NCI-H2196 (cell line): Measurements from ENCODE around the gene TM9SF3.
"Not testable (repeated sequence)": the region's sequence is repeated elsewhere in the genome, so short reads cannot be mapped to it uniquely, and the experiment has no call there.

Experiments used
- DNase-seq: peaks from one replicate; lab custom pipeline; 2025; ENCODE audit not compliant: unreplicated experiment; lab: John Stamatoyannopoulos, UW

TM9SF3 gene

DNA sequence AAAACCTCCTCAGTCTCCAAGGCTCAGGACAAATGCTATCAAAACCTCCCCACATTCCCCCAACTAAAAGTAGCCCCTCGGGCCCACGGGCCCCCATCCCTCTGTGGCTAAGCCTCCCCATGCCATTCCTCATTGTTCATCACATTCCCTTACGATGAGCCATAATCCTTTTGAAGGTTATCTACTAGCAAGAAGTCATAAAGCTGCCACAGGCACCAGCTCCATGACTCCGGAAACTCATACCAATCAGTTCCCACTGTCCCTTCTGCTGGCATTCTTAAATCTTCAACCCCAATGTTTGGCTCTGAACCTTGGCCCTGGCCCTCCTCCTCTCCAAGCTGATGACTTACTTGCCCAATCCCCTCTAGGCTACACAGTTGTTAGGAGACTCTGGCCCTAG is 19.4 kb upstream of the TM9SF3 start:
- DNase-seq, result no peak

DNA sequence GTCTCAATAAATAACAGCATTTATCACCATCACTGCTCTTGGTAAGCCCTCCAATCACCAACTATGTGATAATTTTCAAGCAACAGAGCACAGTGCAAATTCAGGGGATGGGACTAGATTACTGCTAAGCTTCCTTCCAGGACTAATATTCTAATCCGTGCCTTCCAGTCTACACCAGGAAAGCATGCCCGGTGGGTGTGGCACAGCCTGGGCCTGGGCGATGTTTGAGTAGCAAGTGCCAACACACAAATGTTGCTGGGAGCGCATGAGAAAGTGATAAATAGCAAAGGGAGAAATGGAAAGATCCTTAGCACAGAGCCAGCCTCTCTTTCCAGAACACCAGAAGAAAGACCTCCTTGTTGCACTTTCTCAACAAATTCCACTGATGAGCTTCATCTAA is 13.5 kb upstream of the TM9SF3 start:
- no peak for DNase-seq

DNA sequence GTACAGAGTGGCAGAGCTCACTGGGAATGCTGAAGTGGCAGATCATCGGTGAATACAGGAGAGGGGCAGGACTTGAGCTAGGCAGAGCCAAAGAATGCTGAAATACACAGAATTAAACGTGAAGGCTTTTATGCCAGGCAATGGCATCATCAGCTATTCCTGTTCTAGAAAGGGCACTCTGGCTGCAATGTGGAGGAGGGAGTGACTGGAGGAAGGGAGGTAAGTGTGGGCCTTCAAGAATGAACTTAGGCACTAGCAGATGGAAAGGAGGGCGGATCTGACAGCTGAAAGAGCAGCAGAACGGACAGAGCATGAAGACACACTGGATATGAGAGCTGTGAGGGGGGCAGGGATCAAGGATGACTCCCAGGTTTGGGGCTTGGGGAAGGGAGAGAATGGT is 12.0 kb upstream of the TM9SF3 start:
- no peak for DNase-seq

DNA sequence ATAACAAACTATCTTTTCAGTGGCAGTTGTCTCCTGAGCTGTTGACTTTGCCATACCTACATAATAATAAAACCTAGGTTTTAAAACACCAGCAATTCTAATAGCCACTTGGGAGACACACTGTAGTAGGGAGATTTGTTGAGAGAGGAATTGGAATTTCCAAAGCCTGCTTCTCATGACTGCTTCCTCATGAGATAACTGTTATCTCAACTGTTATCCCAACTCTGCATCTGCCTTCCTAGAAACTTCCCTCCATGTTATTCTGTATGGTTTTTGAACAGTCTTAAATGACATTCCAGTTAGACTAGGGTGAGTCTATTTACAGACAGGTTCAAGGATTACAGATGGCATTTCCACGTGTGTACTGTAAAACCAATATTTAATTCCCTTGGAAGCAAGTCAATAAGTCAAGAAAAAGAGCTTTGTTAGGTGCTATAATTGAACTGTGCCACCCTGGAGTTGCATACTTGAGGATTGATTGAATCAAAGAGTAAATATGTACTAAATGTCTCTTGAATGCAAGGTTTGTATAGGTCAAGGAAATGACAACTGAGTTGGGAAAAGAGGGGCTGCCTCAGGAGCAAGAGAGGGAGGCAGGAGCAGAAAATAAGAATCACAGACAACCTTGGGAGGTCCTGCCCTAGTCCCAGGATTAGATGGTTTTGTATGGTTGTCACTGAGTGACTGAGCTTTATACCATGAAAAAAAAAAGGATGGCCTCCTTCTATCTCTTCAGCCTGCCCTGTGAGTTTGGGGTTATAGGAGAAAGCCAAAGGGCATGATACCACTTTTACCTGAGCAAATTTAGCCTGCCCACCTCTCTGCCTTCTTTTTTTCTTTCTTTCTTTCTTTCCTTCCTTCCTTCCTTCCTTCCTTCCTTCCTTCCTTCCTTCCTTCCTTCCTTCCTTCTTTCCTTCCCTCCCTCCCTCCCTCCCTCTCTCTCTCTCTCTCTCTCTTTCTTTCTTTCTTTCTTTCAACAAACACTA is 9.9 kb upstream of the TM9SF3 start:
- DNase-seq, result no peak

DNA sequence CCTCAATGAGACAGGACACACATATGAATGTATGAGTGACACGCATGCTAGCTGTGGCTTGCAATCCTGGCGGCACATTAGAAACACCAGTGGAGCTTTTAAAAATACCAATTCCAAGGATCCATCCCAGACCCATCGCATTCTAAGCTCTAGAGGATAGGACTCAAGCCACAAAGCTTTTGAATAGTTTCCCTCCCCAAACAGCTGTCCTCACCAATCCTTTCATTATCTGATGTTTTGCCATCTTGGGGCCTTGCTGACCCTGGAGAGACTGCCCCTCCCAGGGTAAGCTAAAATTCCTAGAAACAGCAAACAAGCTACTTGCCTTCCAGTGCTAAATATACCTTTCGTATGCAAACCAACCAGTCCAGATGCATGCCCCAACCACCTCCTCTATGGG is 8.9 kb upstream of the TM9SF3 start:
- no peak for DNase-seq

DNA sequence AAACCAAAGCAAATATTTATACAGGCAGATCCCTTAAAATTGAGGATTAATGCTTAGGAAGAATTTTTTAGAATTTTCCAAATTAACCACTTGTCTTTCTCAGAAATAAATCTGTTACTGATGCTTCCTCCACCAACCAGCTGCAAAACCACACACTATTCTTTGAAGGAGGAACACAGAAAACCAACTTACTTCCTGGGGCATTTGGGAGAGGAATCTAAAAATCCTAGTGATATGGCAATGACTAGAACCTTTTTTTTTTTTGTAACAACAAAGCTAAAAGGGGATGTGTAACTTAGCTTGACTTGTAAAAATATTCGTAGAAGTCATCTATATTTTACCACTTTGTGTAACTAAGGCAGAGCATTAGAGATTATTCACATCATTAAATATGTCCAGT is 5.1 kb upstream of the TM9SF3 start:
- DNase-seq, result no peak

DNA sequence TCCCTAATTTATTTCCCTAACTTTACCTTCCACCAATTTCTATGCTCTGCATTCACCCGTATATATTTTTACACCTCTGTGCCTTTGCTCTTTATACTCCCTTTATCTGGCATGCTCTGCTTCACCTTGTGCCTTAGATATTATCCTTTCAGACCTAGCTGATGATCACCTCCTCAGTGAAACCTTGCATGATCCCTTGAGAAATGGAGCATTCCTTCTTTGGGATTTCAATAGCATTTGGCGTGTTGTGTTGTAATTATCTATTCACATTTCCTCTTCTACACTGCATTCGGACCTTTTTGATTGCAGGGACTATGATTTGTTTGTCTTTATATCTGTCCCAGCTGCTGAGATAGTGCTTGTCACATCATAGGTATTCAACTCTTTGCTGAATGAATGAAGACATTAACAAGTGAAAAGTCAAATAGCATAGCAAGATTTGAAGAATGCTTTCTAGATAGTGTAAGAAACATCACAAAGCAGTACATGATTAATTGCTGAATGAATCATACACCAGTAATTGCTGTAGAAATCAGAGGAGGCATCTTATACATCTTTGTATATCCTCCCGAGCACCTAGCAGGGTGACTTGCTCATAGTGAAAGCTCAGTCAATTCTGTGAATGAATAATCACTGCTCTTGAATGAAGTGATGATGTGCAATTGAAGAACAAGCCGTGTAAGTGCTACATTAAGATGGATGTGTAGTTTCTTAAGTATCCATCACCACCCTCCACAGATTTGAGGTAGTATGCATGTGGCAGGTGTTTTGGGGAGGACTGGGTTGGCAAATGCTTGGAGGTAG is 2.0 kb upstream of the TM9SF3 start:
- no peak for DNase-seq

DNA sequence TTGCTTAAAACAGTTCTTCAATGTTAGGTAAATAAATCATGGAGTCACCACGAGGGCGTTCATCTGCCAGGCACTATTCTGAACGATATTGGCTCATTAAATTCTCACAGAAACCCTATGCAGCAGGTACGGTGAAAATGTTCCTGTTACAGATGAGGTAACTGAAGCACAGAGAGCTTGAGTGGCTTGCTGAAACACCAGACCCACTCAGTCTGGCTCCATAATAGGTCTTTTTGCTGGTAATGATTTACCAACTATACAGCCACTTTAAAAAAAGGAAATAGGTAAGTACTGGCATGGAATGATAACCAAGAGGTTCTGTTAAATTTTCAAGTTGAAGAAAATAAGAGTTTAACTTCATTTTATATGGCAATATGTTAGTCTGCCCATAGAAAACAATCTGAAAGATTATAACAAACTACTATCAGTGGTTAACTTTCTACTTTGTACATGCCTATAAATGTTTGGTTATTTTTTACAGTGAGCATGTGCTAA is 1.3 kb upstream of the TM9SF3 start:
- DNase-seq, result no peak

DNA sequence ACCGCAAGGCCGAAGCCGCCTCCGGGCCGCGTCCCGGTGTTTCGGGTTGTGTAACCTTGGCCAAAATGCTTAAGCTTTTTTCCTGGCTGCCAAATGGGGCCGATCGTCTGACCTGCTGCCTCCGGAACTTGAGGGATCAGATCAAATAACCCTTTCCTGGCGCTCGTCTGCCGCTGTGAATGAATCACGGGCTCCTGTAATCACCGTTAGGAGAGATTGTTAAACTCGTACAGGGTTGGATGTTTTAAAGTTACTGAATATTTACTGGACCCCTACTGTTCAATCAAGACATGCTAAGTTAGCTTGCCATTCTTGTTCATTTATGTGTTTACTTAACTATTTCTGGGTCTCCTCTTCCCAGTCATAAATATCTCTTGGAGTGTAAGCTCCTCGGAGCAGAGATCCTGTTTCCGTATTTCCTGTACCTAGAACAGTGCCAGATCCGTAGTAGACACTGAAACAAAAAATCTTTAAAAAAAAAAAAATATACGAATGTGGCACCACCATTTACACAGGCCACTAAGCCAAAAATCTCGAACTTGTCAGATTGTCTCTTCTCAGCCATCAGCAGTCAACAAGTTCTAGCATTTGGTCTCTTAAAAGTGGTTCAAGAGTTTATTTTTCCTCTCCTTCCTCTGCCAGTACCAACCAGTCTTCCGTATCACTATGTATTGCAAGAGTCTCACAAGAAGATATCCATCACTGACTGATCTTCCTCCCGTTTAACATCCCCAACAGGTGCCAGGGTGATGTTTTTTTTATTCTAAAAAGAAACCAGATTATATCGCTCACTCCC is 650 bp upstream of the TM9SF3 start:
- peak; percentile 23 for DNase-seq

DNA sequence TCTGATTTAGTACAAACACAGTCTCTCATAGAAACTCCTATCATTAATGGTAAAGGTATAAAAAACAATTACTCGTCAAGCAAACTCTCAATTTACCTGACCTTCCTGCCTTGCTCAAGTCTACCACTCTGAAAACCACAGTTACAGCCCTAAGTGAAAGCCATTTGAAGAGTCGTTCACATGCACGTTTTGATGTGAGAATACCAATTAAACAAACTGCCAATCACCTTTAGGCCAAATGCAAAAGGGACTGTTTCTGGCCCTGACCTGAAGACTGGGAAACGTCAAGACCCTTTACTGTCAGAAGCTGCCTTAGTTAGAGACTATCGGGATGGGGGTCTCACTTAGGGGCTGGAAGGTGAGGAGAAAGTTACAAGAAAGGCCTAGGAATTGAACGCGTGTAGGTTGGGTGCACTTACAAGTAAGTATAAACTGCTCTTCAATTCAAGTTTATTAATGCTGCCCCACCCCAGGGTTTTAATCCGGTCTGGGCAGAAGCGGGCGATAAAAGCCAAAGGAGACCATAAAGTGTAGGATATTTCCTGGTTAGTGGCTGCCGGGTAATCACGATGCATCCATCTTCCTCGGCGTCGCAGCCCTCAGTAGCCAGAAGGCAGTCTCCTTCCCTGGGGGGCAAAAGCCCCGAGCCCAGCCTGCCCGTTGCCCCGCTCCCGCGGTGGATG is 935 bp downstream of the TM9SF3 start:
- no peak for DNase-seq

DNA sequence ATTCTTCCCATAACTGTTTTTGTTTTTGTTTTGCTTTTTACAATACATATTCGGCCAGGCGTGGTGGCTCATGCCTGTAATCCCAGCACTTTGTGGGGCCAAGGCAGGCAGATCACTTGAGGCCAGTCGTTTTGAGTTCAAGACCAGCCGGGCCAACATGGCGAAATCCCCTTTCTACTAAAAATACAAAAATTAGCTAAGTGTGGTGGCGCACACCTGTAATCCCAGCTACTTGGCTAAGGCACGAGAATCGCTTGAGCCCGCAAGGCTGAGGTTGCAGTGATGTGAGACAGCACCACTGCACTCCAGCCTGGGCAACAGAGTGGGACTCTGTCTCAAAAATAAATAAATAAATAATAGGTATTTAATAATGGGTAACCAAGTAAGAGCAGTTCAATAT is 2.3 kb downstream of the TM9SF3 start:
- DNase-seq, result no peak

DNA sequence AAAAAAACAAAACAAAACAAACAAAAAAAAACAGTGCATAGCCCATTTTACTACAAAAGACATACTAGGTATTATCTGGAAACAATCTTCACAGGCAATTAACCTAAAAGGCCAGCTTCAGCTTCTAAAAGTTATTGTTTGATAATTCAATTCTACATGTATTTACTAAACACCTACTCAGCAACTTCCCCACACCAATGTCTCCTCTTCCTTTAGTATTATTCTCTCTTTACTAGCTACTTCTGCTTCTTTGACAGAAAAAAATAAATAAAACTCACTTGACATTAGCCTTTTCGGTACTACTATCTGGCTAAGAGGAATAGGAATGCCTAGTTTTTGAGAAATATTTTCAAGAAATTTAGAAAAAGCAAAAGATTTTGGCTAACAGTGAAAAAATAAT is 2.8 kb downstream of the TM9SF3 start:
- DNase-seq, result no peak

DNA sequence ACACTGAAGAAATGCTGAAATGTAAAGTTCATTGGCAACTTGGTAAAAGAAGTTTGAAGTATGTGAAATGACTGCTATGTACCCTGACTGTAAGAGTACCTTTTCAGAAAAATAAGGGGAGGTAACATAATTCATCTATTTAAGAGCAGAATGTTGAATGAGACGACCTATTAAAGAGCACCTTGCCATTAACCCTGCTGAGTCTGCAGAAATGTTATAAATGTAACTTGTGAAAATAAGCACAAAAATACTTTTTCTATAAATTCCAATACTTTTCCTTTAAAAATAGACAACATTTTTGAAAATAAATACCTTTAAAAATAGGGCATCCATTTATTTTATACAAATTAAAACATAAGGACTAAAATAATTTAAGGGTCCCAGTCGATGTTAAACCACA is 7.7 kb downstream of the TM9SF3 start:
- no peak for DNase-seq

DNA sequence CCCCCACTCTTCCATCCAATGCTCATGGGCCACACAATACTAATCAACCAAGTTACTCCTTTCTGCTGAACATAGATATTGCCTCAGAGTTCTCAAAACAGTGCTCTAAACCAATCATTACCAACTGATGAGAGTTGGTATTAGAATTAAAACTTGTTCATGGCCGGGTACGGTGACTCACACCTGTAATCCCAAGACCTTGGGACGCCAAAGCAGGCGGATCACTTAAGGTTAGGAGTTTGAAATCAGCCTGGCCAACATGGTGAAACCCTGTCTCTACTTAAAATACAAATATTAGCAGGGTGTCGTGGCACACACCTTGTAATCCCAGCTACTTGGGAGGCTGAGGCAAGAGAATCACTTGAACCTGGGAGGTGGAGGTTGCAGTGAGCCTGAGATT is 8.2 kb downstream of the TM9SF3 start:
- DNase-seq, result no peak

DNA sequence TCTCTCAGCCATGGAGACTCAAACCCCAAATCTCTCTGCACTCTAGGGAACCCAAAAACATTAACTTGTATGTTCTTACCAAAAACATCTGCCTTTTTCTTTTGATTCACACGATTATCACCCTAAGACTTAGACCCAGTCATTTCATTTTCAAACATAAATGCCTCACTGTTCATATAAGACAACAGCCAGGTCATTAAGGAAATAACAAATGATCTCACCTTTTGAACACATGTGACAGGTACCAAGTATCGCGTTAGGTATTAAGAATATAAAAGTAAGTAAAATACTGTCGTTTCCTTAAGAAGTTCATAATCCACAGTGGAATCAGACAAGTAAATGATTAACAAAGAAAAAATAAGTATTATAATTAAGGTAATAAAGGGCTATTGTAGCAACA is 8.8 kb downstream of the TM9SF3 start:
- no peak for DNase-seq

DNA sequence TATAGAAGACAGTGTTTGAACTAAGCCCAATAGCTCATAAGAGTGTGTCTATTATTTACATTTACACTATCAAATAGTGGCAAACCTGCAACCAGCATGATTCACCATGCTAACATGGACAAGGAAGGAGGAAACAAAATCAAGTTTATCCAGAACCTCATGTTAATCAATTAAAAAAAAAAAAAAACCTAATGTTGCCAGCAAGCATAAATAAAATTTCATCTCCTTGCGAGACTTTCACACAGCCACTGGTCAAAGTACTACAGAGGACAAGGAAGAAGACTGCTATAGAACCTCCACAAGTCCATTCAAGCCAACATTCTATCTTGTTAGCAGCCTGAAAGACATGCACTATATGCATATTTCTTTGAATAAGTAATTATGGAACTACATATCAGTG is 9.7 kb downstream of the TM9SF3 start:
- DNase-seq, result no peak

DNA sequence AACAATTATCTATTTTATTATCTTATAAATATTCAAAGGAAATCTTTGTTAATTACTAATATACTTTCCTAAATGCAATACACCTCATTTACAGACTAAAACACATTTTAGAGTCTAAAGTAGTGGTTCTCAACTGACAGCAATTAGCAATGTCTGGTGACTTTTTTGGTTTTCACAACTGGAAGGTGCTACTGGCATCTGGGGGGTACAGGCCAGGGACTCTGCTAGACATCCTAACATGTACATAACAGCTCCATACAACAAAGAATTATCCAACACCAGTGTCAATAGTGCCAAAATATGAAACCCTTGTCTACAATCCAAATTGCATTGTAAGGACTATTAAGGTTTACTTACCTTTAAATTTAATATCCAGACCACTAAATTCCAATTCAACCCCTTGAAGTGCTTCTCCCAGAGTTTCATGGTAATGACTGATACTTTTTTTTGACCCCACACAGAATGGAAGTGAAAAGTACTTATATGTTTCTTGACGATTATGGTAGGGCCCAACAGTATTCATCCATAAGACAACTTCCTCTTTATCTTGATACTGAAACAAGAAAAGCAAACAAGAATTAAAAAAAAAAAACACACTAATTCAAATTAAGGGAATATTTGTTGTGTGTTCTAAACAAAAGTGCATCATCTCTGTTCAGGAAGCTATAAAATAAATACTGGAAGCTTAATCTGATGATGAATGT is 10.4 kb downstream of the TM9SF3 start:
- no peak for DNase-seq

DNA sequence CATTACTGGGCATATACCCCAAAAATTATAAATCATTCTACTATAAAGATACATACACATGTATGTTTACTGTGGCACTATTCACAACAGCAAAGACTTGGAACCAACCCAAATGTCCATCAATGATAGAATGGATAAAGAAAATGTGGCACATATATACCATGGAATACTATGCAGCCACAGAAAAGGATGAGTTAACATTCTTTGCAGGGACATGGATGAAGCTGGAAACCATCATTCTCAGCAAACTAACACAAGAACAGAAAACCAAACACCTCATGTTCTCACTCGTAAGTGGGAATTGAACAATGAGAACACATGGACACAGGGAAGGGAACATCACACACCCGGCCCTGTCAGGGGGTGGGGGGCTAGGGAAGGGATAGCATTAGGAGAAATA is 12.2 kb downstream of the TM9SF3 start:
- DNase-seq, result not testable (repeated sequence)

DNA sequence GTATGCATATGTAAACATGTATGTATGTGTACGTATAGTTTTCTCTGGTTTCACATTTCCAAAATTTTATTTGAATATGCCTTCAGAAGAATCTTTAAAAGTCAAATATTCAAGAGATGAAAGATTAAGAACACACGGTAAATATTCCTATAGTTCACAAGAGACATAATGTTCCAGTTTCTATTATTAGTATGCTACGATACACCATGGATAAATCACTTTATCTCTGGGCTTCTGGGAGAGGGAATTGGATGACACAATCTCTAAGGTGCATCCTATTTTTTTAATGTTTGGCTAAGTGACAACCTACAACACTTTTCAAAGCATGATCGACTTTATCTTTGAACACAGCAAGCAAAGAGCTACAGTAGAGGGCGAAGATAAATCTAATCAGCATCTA is 13.8 kb downstream of the TM9SF3 start:
- DNase-seq, result no peak
